A673 (cell line): ENCODE data around the gene ZNF567.

Experiments
- CTCF ChIP-seq: fragments of 300-800, 200-600 bp; sonication (generic); conservative IDR thresholded peaks from 2 replicates; pipeline ENCODE4 v1.5.1; 2017; ENCODE audit warnings: low read depth, mild to moderate bottlenecking, antibody characterized with exemption, low read length, moderate library complexity, mixed read lengths
- EZH2 ChIP-seq: fragments of 200-600 bp; sonication (generic); IDR thresholded peaks from 2 replicates; pipeline ENCODE4 v1.6.1; 2017; ENCODE audit warnings: borderline replicate concordance, low read depth, mild to moderate bottlenecking, mixed read lengths, antibody characterized with exemption, low read length; ENCODE audit not compliant: poor library complexity, severe bottlenecking

- no peak for TF ChIP-seq CTCF
- no peak for TF ChIP-seq EZH2
Measured at GRCh38 chr19:36672368-36672767, 15.0 kb upstream of the ZNF567 start.
